ENCODE measurements around the gene CSGALNACT2.

The CSGALNACT2 gene

DNA sequence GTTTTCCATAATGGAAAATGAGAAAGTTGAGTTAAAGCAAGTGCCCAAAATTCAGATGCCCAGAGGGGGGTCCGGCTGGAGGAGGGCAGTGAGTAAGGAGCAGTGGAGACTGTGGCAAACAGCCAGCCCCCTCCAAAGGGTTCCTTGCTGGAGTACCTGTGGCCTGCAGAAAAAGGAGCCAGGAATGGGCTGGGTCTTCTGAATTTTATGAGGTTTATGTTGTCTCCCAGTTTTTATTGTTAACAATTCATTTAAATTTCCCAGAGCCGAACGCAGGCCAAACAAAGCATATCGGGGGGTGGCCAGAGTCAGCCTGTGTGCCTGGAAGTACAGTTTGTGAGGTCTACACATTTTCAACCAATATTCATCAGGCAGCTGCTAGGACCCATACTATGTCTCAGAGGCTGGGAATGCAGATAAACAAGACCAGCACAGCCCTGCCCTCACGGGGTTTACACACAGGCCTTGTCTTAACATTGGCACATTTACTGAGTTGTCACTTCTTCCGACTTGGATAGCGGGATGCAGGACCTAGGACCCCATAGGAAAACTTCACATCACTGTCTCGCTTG lies 12.9 kb upstream of the CSGALNACT2 start:
- Histone ChIP-seq H3K27ac (ENCODE audit: low read length) (no peak overlapping the region), H3K9me3 (ENCODE audit: insufficient read depth, low read length, severe bottlenecking) (no peaks in the 10 kb centered on the region), H2AFZ (ENCODE audit: low read depth, low read length) (no peak overlapping the region), H3K4me2 (ENCODE audit: insufficient read depth, low read length) (no peak overlapping the region), H3K4me1 (ENCODE audit: insufficient read depth, low read length) (peaks cover 22% of the 10 kb centered on the region), H4K20me1 (ENCODE audit: insufficient read depth, low read length) (no peaks in the 10 kb centered on the region; the same call in 1 of the 2 replicates), H3K4me3 (ENCODE audit: low read depth in 1 of 2, low read length in 2 of 2) (no peak overlapping the region), H3K36me3 (ENCODE audit: insufficient read depth, low read length) (no peaks in the 10 kb centered on the region), H3K27me3 (ENCODE audit: insufficient read depth, low read length, poor library complexity) (no peaks in the 10 kb centered on the region), H3K79me2 (ENCODE audit: insufficient read depth, low read length) (no peaks in the 10 kb centered on the region), H3K9ac (ENCODE audit: low read depth, low read length) (no peak overlapping the region)
- TF ChIP-seq EZH2 (IDR thresholded peaks at IDR 0.05; ENCODE audit: borderline replicate concordance, low read depth, low read length, severe bottlenecking) (no peak), CTCF (IDR thresholded peaks at IDR 0.05; ENCODE audit: borderline replicate concordance, extremely low read depth, low read length, poor library complexity, severe bottlenecking) (no peak)
- no peak for ATAC-seq (ENCODE audit: insufficient read depth, low read depth)
- no peak for DNase-seq

GRCh38 chr10:43125881-43126731 lies 12.1 kb upstream of the CSGALNACT2 start:
- H3K4me1 ChIP-seq (ENCODE audit: insufficient read depth, low read length): peaks cover 15% of the 10 kb centered on the region
- no peaks in the 10 kb centered on the region for H3K27me3 ChIP-seq (ENCODE audit: insufficient read depth, low read length, poor library complexity)
- H3K4me2 ChIP-seq (ENCODE audit: insufficient read depth, low read length): no peak overlapping the region
- no peaks in the 10 kb centered on the region; the same call in 1 of the 2 replicates for H4K20me1 ChIP-seq (ENCODE audit: insufficient read depth, low read length)
- TF ChIP-seq EZH2 (IDR thresholded peaks at IDR 0.05; ENCODE audit: borderline replicate concordance, low read depth, low read length, severe bottlenecking) (no peak), CTCF (IDR thresholded peaks at IDR 0.05; ENCODE audit: borderline replicate concordance, extremely low read depth, low read length, poor library complexity, severe bottlenecking) (no peak)
- H3K79me2 ChIP-seq (ENCODE audit: insufficient read depth, low read length): no peaks in the 10 kb centered on the region
- H3K9ac ChIP-seq (ENCODE audit: low read depth, low read length): no peak overlapping the region
- no peaks in the 10 kb centered on the region for H3K36me3 ChIP-seq (ENCODE audit: insufficient read depth, low read length)
- no peak overlapping the region for H3K4me3 ChIP-seq (ENCODE audit: low read depth in 1 of 2, low read length in 2 of 2)
- H2AFZ ChIP-seq (ENCODE audit: low read depth, low read length): no peak overlapping the region
- no peaks in the 10 kb centered on the region for H3K9me3 ChIP-seq (ENCODE audit: insufficient read depth, low read length, severe bottlenecking)
- no peak for ATAC-seq (ENCODE audit: insufficient read depth, low read depth)
- no peak overlapping the region for H3K27ac ChIP-seq (ENCODE audit: low read length)
- DNase-seq: no peak

DNA sequence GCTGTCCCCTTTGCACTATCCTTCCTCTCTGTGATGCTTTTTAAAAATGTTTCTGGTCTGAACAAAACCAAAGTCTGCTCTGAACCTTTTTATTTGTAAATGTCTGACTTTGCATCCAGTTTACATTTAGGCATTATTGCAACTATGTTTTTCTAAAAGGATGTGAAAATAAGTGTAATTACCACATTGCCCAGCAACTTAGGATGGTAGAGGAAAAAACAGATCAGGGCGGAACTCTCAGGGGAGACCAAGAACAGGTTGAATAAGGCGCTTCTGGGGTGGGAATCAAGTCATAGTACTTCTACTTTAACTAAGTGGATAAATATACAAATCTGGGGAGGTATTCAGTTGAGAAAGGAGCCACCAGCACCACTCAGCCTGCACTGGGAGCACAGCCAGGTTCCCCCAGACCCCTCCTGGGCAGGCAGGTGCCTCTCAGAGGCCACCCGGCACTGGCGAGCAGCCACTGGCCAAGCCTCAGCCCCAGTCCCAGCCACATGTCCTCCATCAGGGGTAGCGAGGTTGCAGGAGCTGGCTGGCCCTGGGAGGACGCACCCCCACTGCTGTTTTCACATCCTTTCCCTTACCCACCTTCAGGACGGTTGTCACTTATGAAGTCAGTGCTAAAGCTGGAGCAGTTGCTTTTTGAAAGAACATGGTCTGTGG lies 11.4 kb upstream of the CSGALNACT2 start:
- ATAC-seq (ENCODE audit: insufficient read depth, low read depth) (no peak), DNase-seq (no peak)
- Histone ChIP-seq H2AFZ (ENCODE audit: low read depth, low read length) (no peak overlapping the region), H3K9ac (ENCODE audit: low read depth, low read length) (no peak overlapping the region), H3K27me3 (ENCODE audit: insufficient read depth, low read length, poor library complexity) (no peaks in the 10 kb centered on the region), H3K36me3 (ENCODE audit: insufficient read depth, low read length) (no peaks in the 10 kb centered on the region), H3K4me3 (ENCODE audit: low read depth in 1 of 2, low read length in 2 of 2) (no peak overlapping the region), H3K4me2 (ENCODE audit: insufficient read depth, low read length) (no peak overlapping the region), H3K27ac (ENCODE audit: low read length) (no peak overlapping the region), H3K4me1 (ENCODE audit: insufficient read depth, low read length) (peaks cover 7% of the 10 kb centered on the region), H4K20me1 (ENCODE audit: insufficient read depth, low read length) (no peaks in the 10 kb centered on the region; the same call in 1 of the 2 replicates), H3K9me3 (ENCODE audit: insufficient read depth, low read length, severe bottlenecking) (no peaks in the 10 kb centered on the region), H3K79me2 (ENCODE audit: insufficient read depth, low read length) (no peaks in the 10 kb centered on the region)
- TF ChIP-seq EZH2 (IDR thresholded peaks at IDR 0.05; ENCODE audit: borderline replicate concordance, low read depth, low read length, severe bottlenecking) (no peak), CTCF (IDR thresholded peaks at IDR 0.05; ENCODE audit: borderline replicate concordance, extremely low read depth, low read length, poor library complexity, severe bottlenecking) (no peak)

Measured in DND-41 (cell line).